EH (cell line): Measurements from ENCODE around the gene SLC41A3.
"Not testable (repeated sequence)": the region's sequence is repeated elsewhere in the genome, so short reads cannot be mapped to it uniquely, and the experiment has no call there.

Source experiments
- DNase-seq: peaks from one replicate; pipeline ENCODE4 v3.0.0-alpha.2; 2015; ENCODE audit warnings: low read depth

Gene SLC41A3

DNA sequence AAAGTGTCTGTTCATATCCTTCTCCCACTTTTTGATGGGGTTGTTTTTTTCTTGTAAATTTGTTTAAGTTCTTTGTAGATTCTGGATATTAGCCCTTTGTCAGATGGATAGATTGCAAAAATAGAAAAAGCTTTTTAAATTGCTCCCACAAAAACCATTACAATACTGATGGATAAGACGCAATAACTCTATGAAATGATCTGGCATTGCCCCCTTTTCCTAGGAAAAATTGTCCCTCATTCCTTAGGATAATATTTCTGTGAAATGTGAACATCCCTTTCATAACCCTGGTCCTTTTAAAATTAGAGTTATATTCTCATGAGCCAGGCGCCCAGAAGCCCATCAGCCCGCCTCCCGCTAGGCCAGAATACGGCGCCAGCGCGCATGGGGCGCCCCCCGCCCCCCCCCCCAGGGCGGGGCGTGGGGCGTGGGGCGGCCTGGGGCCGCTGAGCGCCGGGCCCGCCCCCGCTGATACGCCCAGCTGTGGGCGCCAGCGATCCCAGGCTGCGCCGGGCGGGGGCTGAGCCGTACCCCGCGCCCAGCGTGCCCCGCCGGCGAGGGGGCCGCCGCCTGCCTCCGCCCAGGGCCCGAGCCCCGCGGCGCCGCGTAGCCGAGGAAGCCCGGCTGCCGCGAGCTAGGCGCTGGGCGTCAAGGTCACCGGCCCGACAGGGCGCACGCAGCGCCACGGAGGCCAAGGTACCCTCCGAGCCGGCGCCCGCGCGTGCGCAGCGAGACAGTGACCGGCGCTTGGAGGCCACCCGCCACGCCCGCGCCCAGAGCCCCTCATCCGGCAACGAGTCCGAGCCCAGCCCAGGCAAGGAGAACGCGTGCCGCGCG, 126.0 kb downstream of the SLC41A3 start:
- DNase-seq = no peak

DNA sequence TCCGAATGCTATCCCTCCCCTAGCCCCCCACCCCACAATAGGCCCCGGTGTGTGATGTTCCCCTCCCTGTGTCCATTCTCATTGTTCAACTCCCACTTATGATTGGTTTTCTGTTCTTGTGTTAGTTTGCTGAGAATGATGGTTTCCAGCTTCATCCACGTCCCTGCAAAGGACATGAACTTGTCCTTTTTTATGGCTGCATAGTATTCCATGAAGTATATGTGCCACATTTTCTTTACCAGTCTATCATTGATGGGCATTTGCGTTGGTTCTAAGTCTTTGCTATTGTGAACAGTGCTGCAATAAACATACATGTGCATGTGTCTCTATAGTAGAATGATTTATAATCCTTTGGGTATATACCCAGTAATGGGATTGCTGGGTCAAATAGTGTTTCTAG, 126.9 kb downstream of the SLC41A3 start:
- DNase-seq = not testable (repeated sequence)
